Activated gamma-delta T cell treated with Interleukin-2 at 50 U/mL for 16 hours (primary cell): ENCODE measurements around the gene MARCHF2.
A peak's percentile ranks its signal among the peaks of the same experiment; 100 is the strongest.

ENCODE experiments used
- DNase-seq: peaks from one replicate; pipeline ENCODE4 v3.0.0-alpha.2; 2020

MARCHF2 gene

DNA sequence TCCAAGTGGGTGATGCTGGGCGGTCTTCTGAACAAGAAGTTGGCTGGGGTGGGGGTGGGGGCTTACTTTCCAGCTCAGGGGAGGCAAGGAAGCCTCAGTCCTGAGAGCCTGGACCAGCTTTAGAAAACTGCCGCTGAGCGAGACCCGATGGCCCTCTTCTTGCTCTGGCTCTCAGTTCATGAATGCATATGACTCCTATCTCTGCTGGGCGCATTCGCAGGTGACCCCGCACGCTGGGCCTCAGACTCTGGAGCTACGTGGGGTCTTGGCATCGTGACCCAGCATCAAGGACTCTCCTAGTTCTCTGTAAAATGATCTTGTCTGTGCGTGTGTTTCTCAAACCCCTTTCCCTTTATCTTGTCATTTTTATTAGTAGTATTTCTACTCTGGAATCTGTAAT is 69.6 kb downstream of the MARCHF2 start:
- no peak for DNase-seq

DNA sequence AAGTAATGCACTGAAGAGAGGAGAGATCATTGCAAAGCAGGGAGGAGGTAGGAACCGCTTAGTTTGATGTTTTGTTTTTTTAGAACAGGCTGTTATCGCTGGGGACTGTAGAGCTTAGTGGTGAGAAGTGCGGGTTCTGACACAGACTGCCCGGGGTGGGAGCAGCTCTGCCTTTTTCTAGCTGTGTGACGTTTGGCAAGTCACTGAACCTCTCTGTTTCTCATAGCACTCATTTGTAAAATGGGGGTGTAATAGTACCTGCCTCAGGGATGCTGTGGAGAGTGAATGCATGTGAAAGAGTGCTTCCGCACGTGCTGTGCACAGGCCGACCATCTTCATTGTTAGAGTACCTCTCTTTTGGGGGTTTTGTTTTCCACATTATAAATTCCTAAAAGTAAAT is 70.1 kb downstream of the MARCHF2 start:
- DNase-seq: no peak

DNA sequence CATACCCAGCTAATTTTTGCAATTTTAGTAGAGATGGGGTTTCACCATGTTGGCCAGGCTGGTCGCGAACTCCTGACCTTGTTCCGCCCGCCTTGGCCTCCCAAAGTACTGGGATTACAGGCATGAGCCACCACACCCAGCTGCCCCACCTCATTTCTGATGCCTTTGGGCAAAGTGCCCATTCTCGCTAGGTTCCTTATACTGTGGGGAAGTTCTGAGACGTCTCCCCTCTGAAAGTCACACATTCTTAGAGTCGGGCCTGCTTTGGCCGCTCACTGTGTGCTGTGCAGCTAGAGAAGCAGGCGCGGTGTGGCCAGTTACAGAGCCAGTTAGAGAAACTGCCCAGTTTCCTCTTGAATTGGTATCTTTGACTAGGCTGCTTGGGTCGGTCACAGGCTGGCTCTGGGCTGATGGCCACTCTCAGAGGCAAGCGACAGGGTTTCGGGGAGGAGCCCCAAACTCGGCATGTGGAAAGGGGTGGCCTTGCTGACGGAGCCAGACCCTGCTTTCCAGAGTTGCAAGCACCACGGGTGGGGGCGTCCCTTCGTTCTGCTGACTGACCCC is 71.3 kb downstream of the MARCHF2 start:
- DNase-seq: no peak

DNA sequence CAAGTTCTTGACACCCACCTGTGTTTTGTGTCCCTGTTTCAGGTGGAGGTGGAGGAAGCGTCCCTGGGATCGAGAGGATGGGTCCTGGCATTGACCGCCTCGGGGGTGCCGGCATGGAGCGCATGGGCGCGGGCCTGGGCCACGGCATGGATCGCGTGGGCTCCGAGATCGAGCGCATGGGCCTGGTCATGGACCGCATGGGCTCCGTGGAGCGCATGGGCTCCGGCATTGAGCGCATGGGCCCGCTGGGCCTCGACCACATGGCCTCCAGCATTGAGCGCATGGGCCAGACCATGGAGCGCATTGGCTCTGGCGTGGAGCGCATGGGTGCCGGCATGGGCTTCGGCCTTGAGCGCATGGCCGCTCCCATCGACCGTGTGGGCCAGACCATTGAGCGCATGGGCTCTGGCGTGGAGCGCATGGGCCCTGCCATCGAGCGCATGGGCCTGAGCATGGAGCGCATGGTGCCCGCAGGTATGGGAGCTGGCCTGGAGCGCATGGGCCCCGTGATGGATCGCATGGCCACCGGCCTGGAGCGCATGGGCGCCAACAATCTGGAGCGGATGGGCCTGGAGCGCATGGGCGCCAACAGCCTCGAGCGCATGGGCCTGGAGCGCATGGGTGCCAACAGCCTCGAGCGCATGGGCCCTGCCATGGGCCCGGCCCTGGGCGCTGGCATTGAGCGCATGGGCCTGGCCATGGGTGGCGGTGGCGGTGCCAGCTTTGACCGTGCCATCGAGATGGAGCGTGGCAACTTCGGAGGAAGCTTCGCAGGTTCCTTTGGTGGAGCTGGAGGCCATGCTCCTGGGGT is 72.7 kb downstream of the MARCHF2 start:
- no peak for DNase-seq

DNA sequence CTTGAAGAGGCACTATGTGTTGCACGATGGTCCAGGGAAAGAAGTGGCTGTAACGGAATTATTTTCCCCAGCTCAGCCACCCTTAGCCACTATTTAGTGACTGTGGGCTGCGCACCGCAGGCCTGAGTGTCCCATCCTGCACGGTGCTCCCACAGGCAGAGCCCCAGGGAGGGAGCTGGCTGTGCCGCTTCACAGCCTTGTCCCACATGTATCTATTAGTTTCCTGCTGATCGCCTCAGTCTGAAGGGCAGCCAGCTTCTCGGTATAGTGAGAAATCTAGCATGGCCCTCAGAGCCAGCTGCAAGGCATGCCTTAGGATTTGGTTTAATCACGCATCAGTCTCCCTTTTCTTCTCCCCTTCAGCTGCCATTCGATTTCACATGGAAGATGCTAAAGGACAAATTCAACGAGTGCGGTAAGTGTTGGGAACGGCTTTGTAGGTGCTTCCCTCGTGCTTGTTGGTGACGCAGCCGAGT is 73.6 kb downstream of the MARCHF2 start:
- no peak for DNase-seq

DNA sequence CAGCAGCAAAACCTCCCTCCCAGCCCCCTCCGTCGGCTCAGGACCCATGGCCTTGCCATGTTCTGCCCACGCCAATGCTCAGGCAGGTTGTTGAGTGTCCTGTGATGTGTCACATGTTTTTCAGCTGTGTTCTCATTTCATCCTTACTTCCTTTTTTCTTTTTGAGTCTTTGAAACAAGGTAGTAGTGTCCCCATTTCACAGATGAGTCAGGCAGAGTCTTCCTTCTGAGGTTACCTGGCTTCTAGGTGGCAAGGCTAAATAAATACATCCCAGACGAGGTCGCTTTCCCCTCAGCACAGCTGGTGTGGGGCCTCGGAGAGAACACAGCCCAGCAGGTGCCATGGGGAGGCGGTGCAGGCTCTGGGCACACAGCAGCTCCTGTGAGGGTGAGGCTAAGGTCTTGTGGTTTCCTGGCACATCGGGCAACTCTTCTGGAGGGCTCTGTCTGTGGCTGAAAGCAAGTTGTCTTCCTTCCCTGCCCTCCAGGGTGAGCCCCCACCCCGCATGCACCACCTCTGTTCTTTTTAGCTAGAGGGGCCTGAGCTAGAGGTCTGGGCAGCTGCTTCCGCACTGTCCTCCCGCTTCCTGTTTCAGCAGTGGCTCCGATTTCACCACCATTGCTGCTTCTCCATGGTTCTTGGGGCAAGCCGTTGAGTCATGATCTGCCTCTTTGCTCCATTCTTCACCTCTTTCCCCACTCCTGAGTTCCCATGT is 74.2 kb downstream of the MARCHF2 start:
- peak; percentile 73 for DNase-seq

DNA sequence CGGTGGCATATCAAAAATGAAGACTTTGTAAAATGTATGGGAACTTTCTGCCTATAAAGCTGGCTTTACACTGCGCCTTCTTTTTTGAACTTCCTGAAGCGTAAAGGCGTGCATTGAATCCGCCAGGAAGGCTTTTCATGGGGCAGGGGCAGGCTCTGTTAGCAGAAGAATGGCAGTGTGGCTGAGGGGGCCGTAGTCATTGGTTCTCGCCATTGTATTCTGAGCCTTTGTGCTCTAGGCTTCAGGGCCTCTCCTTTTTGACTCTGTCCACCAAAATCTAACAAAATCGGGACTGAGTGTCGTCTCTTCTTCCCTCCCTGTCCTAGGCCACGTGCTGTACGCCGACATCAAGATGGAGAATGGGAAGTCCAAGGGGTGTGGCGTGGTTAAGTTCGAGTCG is 75.3 kb downstream of the MARCHF2 start:
- no peak for DNase-seq
